RCC 7860 (cell line): Measurements from ENCODE around the gene MORN1.

ENCODE experiments used
- DNase-seq: peaks from one replicate; pipeline ENCODE4 v3.0.0-alpha.2; 2015; ENCODE audit warnings: low spot score
- FAIRE-seq: peaks from 2 replicates; lab custom pipeline; 2012; peaks lifted over from hg19 to GRCh38; lab: Jason Lieb, UNC

The MORN1 gene

GRCh38 chr1:2405588-2406295, 14.4 kb upstream of the MORN1 start:
- no peak for FAIRE-seq
- DNase-seq: no peak

- no peak for DNase-seq
- no peak for FAIRE-seq
Observed at GRCh38 chr1:2404890-2405511, 13.6 kb upstream of the MORN1 start.

GRCh38 chr1:2404142-2404889, 13.0 kb upstream of the MORN1 start:
- DNase-seq: no peak
- no peak for FAIRE-seq

GRCh38 chr1:2403273-2403672, 11.9 kb upstream of the MORN1 start:
- FAIRE-seq: no peak
- no peak for DNase-seq

GRCh38 chr1:2402420-2402819, 11.1 kb upstream of the MORN1 start:
- DNase-seq (no peak), FAIRE-seq (no peak)

GRCh38 chr1:2400950-2401649, 9.7 kb upstream of the MORN1 start:
- DNase-seq: no peak
- no peak for FAIRE-seq

GRCh38 chr1:2400576-2400909, 9.2 kb upstream of the MORN1 start:
- FAIRE-seq (no peak), DNase-seq (no peak)

GRCh38 chr1:2399890-2400575, 8.7 kb upstream of the MORN1 start:
- DNase-seq: no peak

GRCh38 chr1:2398871-2399270, 7.5 kb upstream of the MORN1 start:
- FAIRE-seq (no peak), DNase-seq (no peak)

More at GRCh38 chr1:2399890-2400575, 8.7 kb upstream of the MORN1 start:
- no peak for FAIRE-seq

GRCh38 chr1:2397007-2397679, 5.8 kb upstream of the MORN1 start:
- no peak for FAIRE-seq
- no peak for DNase-seq

GRCh38 chr1:2396476-2396875, 5.1 kb upstream of the MORN1 start:
- no peak for FAIRE-seq
- DNase-seq: no peak

GRCh38 chr1:2396059-2396458, 4.7 kb upstream of the MORN1 start:
- FAIRE-seq: no peak
- DNase-seq: no peak

GRCh38 chr1:2395245-2395644, 3.9 kb upstream of the MORN1 start:
- DNase-seq: no peak
- FAIRE-seq: no peak

- FAIRE-seq (no peak), DNase-seq (no peak)
Observed at GRCh38 chr1:2394761-2395160, 3.4 kb upstream of the MORN1 start.

GRCh38 chr1:2394220-2394619, 2.9 kb upstream of the MORN1 start:
- DNase-seq: no peak

GRCh38 chr1:2393471-2393877, 2.1 kb upstream of the MORN1 start:
- FAIRE-seq (no peak), DNase-seq (no peak)

More at GRCh38 chr1:2394220-2394619, 2.9 kb upstream of the MORN1 start:
- no peak for FAIRE-seq

- DNase-seq (no peak), FAIRE-seq (no peak)
Observed at GRCh38 chr1:2392686-2393085, 1.3 kb upstream of the MORN1 start.

GRCh38 chr1:2391931-2392509, 666 bp upstream of the MORN1 start:
- FAIRE-seq (no peak), DNase-seq (no peak)

- FAIRE-seq (no peak), DNase-seq (no peak)
Observed at GRCh38 chr1:2389644-2390043, 1.7 kb downstream of the MORN1 start.
